Subcutaneous adipose tissue (tissue), 4 donors: ENCODE measurements around the gene TTLL8. TPM values are rescaled to one million over a fixed set of nuclear protein-coding genes. Genes with fewer than 3 reads are reported as not detected.

Experiments
- total RNA-seq, 4 donors: library from RNA; depleted of rRNA; stranded (reverse); fragments of >200 nt; gene quantifications; one replicate each; pipeline ENCODE4 v1.1.0, GENCODE V29; 2016
- TF ChIP-seq, protein P1 (sequence below): fragments of 450-650 bp; IDR thresholded peaks from one replicate; pipeline ENCODE4 v1.5.1; 2016; ENCODE audit warnings: low read depth, mild to moderate bottlenecking, control low read depth, antibody characterized with exemption, moderate library complexity

Gene TTLL8
- total RNA-seq, 4 donors from 2014 or later = not detected

DNA sequence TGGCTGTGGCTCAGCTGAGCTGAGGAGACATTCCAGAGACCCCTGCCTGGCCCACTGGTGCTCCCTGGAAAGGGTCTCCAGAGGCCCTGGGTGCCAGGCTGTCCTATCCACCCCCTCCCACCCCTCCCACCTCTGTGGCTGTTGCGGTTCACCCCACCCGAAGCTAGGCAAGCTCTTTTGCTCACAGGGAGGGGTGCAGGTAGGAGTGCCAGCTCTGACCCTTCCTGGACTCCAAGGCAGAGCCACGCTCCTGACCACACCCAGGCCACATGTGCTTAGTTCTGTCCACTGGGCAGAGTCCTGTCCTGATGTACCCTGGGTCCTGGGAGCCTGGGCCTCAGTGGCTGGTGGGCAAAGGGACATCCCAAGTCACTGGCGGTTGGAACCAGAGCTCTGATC, 62.0 kb downstream of the TTLL8 start:
- TF ChIP-seq, protein P1, sequence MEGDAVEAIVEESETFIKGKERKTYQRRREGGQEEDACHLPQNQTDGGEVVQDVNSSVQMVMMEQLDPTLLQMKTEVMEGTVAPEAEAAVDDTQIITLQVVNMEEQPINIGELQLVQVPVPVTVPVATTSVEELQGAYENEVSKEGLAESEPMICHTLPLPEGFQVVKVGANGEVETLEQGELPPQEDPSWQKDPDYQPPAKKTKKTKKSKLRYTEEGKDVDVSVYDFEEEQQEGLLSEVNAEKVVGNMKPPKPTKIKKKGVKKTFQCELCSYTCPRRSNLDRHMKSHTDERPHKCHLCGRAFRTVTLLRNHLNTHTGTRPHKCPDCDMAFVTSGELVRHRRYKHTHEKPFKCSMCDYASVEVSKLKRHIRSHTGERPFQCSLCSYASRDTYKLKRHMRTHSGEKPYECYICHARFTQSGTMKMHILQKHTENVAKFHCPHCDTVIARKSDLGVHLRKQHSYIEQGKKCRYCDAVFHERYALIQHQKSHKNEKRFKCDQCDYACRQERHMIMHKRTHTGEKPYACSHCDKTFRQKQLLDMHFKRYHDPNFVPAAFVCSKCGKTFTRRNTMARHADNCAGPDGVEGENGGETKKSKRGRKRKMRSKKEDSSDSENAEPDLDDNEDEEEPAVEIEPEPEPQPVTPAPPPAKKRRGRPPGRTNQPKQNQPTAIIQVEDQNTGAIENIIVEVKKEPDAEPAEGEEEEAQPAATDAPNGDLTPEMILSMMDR = no peak

DNA sequence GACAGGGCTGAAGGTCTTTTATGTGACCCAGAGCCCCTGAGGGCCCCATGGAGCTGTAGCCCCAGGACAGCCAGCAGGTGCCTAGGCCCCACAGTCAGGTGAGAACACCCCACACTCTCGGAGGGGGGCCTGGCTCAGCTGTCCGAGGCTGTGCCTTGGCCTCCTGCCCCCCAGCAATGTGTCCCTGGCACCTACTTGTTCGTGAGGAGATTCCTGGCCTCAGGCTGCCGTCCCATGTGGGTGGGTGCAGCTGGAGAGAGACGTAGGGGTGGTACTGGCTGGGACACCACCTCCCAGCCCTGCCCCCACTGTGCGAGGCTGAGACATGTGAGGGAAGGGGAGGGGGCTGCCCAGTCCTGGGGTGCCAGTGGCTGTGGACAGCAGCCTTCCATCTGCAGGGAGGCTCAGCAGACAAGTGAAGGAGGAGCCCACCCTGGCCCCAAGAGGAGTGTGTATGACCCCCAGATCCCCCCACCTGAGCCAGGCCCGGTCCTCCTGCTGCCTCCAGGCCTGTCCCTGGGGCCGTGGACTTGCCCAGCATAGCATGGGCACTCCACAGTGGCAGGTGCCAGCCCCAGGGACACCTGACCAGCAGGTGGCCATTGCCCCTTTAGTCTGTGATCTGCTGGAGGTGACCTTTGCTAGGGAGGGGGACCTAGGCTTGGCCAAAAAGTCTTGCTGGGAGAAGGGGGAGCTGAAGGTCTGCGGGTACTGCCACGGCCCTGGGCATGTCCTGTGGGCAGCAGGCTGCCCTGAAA, 62.6 kb downstream of the TTLL8 start:
- TF ChIP-seq, protein P1 = no peak

DNA sequence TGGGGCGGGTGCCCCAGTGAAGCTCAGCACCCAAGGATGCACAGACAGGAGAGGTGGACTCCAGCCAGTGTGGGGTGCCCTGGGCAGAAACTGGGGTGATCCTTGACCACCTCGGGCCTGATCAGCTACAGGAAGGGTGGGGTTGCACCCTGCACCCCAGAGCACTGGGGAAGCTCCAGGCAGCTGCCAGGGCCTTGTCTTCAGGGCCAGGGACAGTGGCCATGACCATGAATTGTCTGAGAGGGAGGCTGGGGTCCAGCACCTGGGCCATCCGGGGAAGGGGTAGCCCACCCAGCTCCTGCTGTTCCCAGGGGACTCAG, 63.1 kb downstream of the TTLL8 start:
- TF ChIP-seq, protein P1 = no peak

DNA sequence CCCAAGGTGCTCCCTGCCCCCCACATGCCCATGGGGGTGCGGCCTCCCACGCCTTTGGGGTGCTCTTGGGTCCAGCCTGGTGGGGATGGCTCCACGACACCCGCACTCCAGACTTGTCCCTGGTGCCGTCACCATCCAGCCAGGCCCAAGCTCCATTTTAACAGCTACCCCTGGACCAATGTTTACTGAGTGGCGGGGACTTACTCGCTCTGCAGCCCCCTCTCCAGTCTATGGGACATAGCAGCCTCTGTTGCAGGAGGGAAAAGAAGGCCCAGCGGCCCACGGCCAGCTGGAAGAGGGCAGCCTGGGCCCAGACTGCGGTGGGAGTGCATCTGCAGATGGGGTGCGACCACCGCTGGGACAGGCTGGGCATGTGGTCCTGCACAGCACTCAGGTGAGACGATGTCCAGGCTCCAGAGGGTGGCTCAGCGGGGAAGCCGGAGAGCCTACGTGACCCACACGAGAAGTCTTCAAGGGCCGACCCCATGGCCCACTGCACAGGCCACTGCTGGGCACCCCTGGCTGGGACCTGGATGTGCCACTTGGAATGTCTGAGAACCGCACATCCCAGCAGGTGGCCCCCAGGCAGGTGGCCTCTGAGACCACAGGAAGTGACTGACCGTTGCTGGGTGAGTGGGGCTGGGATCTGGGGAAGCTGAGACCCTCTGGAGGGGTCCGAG, 63.6 kb downstream of the TTLL8 start:
- TF ChIP-seq, protein P1 = no peak

DNA sequence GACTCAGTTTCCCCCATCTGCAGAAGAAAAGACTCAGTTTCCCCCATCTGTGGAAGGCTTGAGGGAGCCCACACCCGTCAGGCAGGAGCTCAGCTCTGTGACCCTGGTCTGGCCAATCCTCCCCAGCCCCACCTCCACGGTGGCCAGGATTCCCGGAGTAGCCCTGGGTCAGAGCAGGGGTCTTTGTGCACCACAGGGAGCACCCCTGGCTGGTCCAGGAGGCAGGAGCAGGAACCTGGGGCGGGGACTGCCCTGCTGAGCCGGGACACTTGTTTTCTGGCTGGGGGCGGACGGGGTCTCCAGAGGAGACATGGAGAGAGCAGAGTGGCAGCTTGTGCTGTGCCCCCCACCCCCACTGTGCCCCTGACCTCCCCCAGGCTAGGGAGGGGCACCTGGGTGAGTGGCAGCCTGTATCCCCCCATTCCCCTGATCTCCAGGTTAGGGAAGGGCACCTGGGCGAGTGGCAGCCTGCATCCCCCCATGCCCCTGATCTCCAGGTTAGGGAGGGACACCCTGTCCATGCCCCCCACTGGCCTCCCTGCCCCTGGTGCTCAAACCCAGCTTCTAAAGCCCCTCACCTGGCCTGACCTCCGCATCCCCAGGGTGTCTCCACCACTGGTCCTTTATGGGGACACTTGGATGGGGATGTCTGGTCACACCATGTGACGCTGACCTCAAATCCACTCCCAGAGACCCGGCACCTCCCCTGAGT, 64.3 kb downstream of the TTLL8 start:
- TF ChIP-seq, protein P1 = no peak

DNA sequence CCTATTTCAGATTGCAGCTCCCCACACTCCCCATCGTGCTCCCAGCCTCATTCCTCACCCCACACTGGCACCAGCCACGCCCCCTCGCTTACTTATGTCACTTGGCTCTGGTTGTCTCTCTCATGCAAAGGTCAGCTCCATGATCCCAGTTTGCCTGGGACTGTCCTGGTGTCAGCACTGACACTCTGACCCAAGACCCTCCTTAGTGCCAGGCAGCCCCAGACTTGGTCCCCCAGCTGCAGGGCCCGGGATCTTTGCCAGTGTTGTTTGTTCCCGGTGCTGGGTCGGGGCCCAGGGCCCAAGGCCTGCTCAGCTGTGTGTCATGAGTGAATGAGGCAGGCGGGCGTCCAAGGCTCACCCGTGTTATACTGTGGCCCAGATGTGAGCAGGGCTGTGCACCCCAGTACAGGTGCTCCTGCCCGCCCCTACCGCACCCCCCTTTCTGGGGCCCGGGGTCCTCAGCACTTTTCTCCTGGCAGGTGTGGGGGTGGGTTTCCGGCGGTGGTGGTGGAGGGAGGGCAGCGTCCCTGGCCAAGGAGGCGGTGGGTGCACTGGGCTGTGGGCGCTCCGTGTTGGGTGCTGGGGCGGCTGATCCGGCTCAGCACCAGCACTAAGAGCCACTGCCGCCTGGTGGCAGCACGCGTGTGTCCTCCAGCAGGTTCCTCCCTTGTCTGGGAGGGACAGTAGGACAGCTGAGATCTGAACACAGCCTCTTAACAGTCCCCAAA, 65.0 kb downstream of the TTLL8 start:
- TF ChIP-seq, protein P1 = no peak
